Ovary (tissue), 3 donors: ENCODE measurements around the gene PKN3.

Source experiments
- CTCF ChIP-seq, 3 donors: fragments of 450-650 bp in 2 of 3; fragments of 200-600 bp in 1 of 3; IDR thresholded peaks; one replicate each; pipeline versions ENCODE4 v1.5.1 to v1.8.0; 2016 to 2022; ENCODE audit warnings: antibody characterized with exemption in 3 of 3, mild to moderate bottlenecking in 1 of 3
- EP300 ChIP-seq: sonication (generic); formaldehyde crosslinking; IDR thresholded peaks from one replicate; pipeline ENCODE4 v1.6.1; 2017; ENCODE audit warnings: antibody characterized with exemption
- POLR2A ChIP-seq: fragments of 450-650 bp; IDR thresholded peaks from one replicate; pipeline ENCODE4 v1.6.1; 2017; ENCODE audit warnings: antibody characterized with exemption, mild to moderate bottlenecking, moderate library complexity
- donor health status: DM: no; HTN: no; CAD: no.

GRCh38 chr9:128723352-128723865, 21.1 kb downstream of the PKN3 start:
- TF ChIP-seq CTCF (IDR thresholded peaks at IDR 0.05) (no peak), POLR2A (no peak), EP300 (no peak)
